GM12891 (cell line): ENCODE results near the gene ARHGEF40.

Source experiments
- PAX5 ChIP-seq: IDR thresholded peaks from 2 replicates; pipeline ENCODE4 v1.6.1; 2011; ENCODE audit warnings: low read length, moderate library complexity, mild to moderate bottlenecking; ENCODE audit not compliant: insufficient read depth, severe bottlenecking
- POLR2A ChIP-seq: IDR thresholded peaks from 2 replicates; pipeline ENCODE4 v1.6.1; 2011; ENCODE audit warnings: low read depth, low read length, control low read depth
- POLR2AphosphoS5 ChIP-seq: IDR thresholded peaks from 2 replicates; pipeline ENCODE4 v1.6.1; 2011; ENCODE audit warnings: low read depth, low read length, control low read depth
- SPI1 ChIP-seq: IDR thresholded peaks from 2 replicates; pipeline ENCODE4 v1.6.1; 2011; ENCODE audit warnings: low read depth, low read length, control low read depth

DNA sequence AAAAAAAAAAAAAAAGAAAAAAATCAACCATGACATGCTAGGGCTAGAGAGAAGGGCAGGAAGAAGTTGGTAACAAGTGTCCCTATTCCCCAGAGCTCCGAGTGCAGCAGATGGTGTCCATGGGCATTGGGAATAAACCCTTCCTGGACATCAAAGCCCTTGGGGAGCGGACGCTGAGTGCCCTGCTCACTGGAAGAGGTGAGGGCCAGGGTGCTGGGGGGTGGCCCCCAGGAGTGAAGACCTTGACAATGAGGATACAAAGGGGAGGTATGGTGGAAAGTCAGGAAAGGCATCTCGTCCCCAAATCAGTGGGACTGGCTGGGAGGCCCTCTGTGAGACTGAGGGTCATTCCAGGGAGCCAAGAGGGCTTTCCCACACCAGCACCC, 16.8 kb downstream of the ARHGEF40 start:
- no peak for TF ChIP-seq POLR2A
- no peak for TF ChIP-seq POLR2AphosphoS5
- TF ChIP-seq PAX5: no peak
- no peak for TF ChIP-seq SPI1
